K562 (cell line): ENCODE results near the gene IL18RAP. TPM values are rescaled to one million over a fixed set of nuclear protein-coding genes. Genes with fewer than 3 reads are reported as not detected.

Experiments used
- ATAC-seq: fragments of 200-7000 bp; cut with Tn5 transposase; 3 replicates; pipeline ENCODE4 v1.9.1; 2020; ENCODE audit warnings: moderate library complexity
- BruUV-seq: library from RNA; stranded (reverse); fragments of 400-500 nt; replicated peaks from 2 replicates; lab custom pipeline; 2021; lab: Mats Ljungman, UMichigan
- CTCF ChIA-PET: fragments of 300-600 bp; formaldehyde crosslinking; extraction: SDS; loops from one replicate; lab custom pipeline; 2021; ENCODE audit warnings: low intra/inter-chr PET ratio; lab: Yijun Ruan, JAX
- POLR2A ChIA-PET: fragments of 300-600, 350-650 bp; sonication (Branson Sonifier 250); formaldehyde crosslinking; extraction: SDS; loops from one replicate; lab custom pipeline; 2021; ENCODE audit warnings: antibody characterized with exemption, inconsistent platforms; lab: Yijun Ruan, JAX
- DNase-seq, 4 experiments: peaks; one replicate each; pipeline versions ENCODE4 v3.0.0 to v3.0.0-alpha.2; 2011 to 2018; ENCODE audit warnings: low spot score in 3 of 4, mixed read lengths in 3 of 4; ENCODE audit errors: extremely low read depth in 1 of 4
- FAIRE-seq: peaks from 2 replicates; lab custom pipeline; 2011; peaks lifted over from hg19 to GRCh38; lab: Jason Lieb, UNC
- H2AFZ ChIP-seq: 2 replicates; pipeline ENCODE4 v1.6.0; 2011; ENCODE audit warnings: low read depth, low read length, control low read depth, inconsistent platforms
- H3K27ac ChIP-seq: fragments of 200-600 bp; 3 replicates; pipeline ENCODE4 v1.8.0; 2011; ENCODE audit warnings: low read depth, mild to moderate bottlenecking, control low read depth, inconsistent platforms, low read length, moderate library complexity, mixed read lengths; ENCODE audit errors: extremely low read depth
- H3K27me3 ChIP-seq, 2 experiments: fragments of 300-600 bp in 1 of 2; 2 replicates in 1 of 2; 3 replicates in 1 of 2; pipeline versions ENCODE4 v1.6.0 to v1.8.0; 2011; ENCODE audit warnings: inconsistent platforms in 2 of 2, low read length in 2 of 2, mild to moderate bottlenecking in 1 of 2, mixed read lengths in 1 of 2, moderate library complexity in 1 of 2; ENCODE audit not compliant: control insufficient read depth in 2 of 2, insufficient read depth in 2 of 2
- H3K36me3 ChIP-seq: fragments of 300-600 bp; 3 replicates; pipeline ENCODE4 v1.8.0; 2011; ENCODE audit warnings: mild to moderate bottlenecking, low read length, inconsistent platforms; ENCODE audit not compliant: control insufficient read depth, insufficient read depth
- H3K4me1 ChIP-seq, 2 experiments: fragments of 200-600 bp in 1 of 2; replicated peaks in 1 of 2; 2 replicates in 1 of 2; 3 replicates in 1 of 2; pipeline versions ENCODE4 v1.5.1 to v1.8.0; 2011; ENCODE audit warnings: inconsistent platforms in 2 of 2, low read length in 2 of 2, mild to moderate bottlenecking in 1 of 2, mixed read lengths in 1 of 2, moderate library complexity in 1 of 2; ENCODE audit not compliant: control insufficient read depth in 2 of 2, insufficient read depth in 2 of 2
- H3K4me2 ChIP-seq: 2 replicates; pipeline ENCODE4 v1.6.1; 2011; ENCODE audit warnings: low read length, control low read depth, inconsistent platforms, mixed read lengths; ENCODE audit not compliant: insufficient read depth
- H3K4me3 ChIP-seq: fragments of 200-600 bp; sonication (generic), shearing (Covaris generic); 2 replicates; pipeline ENCODE4 v1.5.1; 2016; ENCODE audit warnings: control low read depth, inconsistent platforms
- H3K79me2 ChIP-seq: fragments of 200-600 bp; 3 replicates; pipeline ENCODE4 v1.8.0; 2011; ENCODE audit warnings: low read length, inconsistent platforms; ENCODE audit not compliant: control insufficient read depth, insufficient read depth
- H3K9ac ChIP-seq, 2 experiments: 2 replicates each; pipeline versions ENCODE4 v1.6.0 to v1.6.1; 2011; ENCODE audit warnings: low read depth in 2 of 2, low read length in 2 of 2, control low read depth in 1 of 2, inconsistent platforms in 1 of 2, mild to moderate bottlenecking in 1 of 2, mixed read lengths in 1 of 2; ENCODE audit not compliant: insufficient read depth in 1 of 2
- H3K9me1 ChIP-seq: one replicate; pipeline ENCODE4 v1.6.0; 2011; ENCODE audit warnings: inconsistent platforms, mild to moderate bottlenecking, low read length, moderate library complexity; ENCODE audit not compliant: control insufficient read depth, insufficient read depth
- H3K9me3 ChIP-seq: replicated peaks from 2 replicates; pipeline ENCODE4 v1.5.1; 2011; ENCODE audit warnings: low read depth, low read length, inconsistent platforms; ENCODE audit not compliant: control insufficient read depth, insufficient read depth
- H4K20me1 ChIP-seq: replicated peaks from 2 replicates; pipeline ENCODE4 v1.6.1; 2011; ENCODE audit warnings: low read length, inconsistent platforms, mixed read lengths; ENCODE audit not compliant: control insufficient read depth, insufficient read depth
- BACH1 ChIP-seq: fragments of 200-800 bp; sonication (Bioruptor generic); IDR thresholded peaks from 2 replicates; pipeline ENCODE4 v1.6.1; 2016; ENCODE audit warnings: missing genetic modification characterization, missing compliant biosample characterization
- CTBP1 ChIP-seq: fragments of 450-650 bp; IDR thresholded peaks from 2 replicates; pipeline ENCODE4 v1.6.1; 2016; ENCODE audit warnings: borderline replicate concordance
- DEAF1 ChIP-seq: fragments of 450-650 bp; formaldehyde crosslinking; IDR thresholded peaks from 2 replicates; pipeline ENCODE4 v1.4.0; 2020; ENCODE audit warnings: mild to moderate bottlenecking, moderate library complexity
- HCFC1 ChIP-seq: IDR thresholded peaks from 2 replicates; pipeline ENCODE4 v1.6.1; 2012; ENCODE audit warnings: low read depth, low read length, improper control_type of control experiment
- PTRF ChIP-seq: fragments of 450-650 bp; IDR thresholded peaks from 2 replicates; pipeline ENCODE4 v1.6.1; 2016; ENCODE audit warnings: mild to moderate bottlenecking, missing genetic modification characterization, missing compliant biosample characterization
- TAF1 ChIP-seq: IDR thresholded peaks from 2 replicates; pipeline ENCODE4 v1.6.1; 2011; ENCODE audit warnings: mild to moderate bottlenecking, low read length, moderate library complexity; ENCODE audit not compliant: insufficient read depth, control insufficient read depth, severe bottlenecking; ENCODE audit errors: extremely low read depth
- ZBTB8A ChIP-seq: fragments of 450-650 bp; IDR thresholded peaks from 2 replicates; pipeline ENCODE4 v1.6.1; 2018; ENCODE audit warnings: mild to moderate bottlenecking, moderate library complexity; ENCODE audit not compliant: partially characterized antibody
- ZNF174 ChIP-seq: fragments of 250-450 bp; sonication (Bioruptor Pico); IDR thresholded peaks from 2 replicates; pipeline ENCODE4 v1.4.0; 2020; ENCODE audit warnings: mild to moderate bottlenecking
- ZNF395 ChIP-seq: fragments of 200-800 bp; sonication (Bioruptor generic); IDR thresholded peaks from 2 replicates; pipeline ENCODE4 v1.6.1; 2017; ENCODE audit warnings: missing genetic modification characterization, missing compliant biosample characterization
- ZNF589 ChIP-seq: fragments of 200-800 bp; sonication (Bioruptor generic); IDR thresholded peaks from 2 replicates; pipeline ENCODE4 v1.6.1; 2016; ENCODE audit warnings: low read depth, missing genetic modification characterization, missing compliant biosample characterization
- WGBS: fragments of 100-300 bp; shearing (Covaris generic); methylation state at CpG from one replicate; pipeline ENCODE4 v1.1.6; 2016; ENCODE audit warnings: low coverage, mixed read lengths; ENCODE audit not compliant: insufficient coverage; ENCODE audit errors: missing lambda C conversion rate; 5-methylcytosine and 5-hydroxymethylcytosine counted together
- in situ Hi-C: fragments of 300-500 bp; cut with MboI; formaldehyde crosslinking; loops from 4 replicates; pipeline ENCODE4 v1.15.0; 2018; ENCODE audit warnings: inconsistent platforms, mixed read lengths
- intact Hi-C: fragments of 100-400 bp; cut with micrococcal nuclease; formaldehyde crosslinking; loops from 2 replicates; pipeline ENCODE4 v1.14.2; 2022
- polyA plus RNA-seq, 8 experiments: library from polyadenylated mRNA; depleted of rRNA in 4 of 8; stranded (reverse) in 5 of 8; unstranded in 3 of 8; fragments of >200 nt; fragmentation: Nextera tagmentation in 2 of 8; fragmentation: Illumina TruSeq in 1 of 8; extraction: Ambion mirVana in 2 of 8; extraction: Trizol in 1 of 8; gene quantifications; 2 replicates each; pipeline versions ENCODE4 v1.2.1 to v1.2.3, GENCODE V29; 2011 to 2014; ENCODE audit warnings: inconsistent platforms in 1 of 8, missing spikeins in 1 of 8
- total RNA-seq, 7 experiments: library from RNA; depleted of rRNA in 6 of 7; stranded (reverse); fragments of >200 nt in 6 of 7; fragmentation: Illumina TruSeq in 2 of 7; extraction: Trizol in 2 of 7; gene quantifications; 2 replicates each; pipeline versions ENCODE4 v1.2.1 to v1.2.3, GENCODE V29; 2011 to 2021; ENCODE audit warnings: low replicate concordance in 1 of 7
- TF ChIP-seq, protein P1 (sequence below): sonication (generic); formaldehyde crosslinking; IDR thresholded peaks from 2 replicates; pipeline ENCODE4 v1.8.0; 2022; ENCODE audit warnings: mild to moderate bottlenecking, missing genetic modification reagents
- TF ChIP-seq, protein P2 (sequence below): sonication (generic); formaldehyde crosslinking; IDR thresholded peaks from 2 replicates; pipeline ENCODE4 v1.8.0; 2022; ENCODE audit warnings: missing genetic modification reagents, mild to moderate bottlenecking, borderline replicate concordance

IL18RAP gene
- total and polyA plus RNA-seq, 9 of the 15 experiments (the other 6 are each of a cell fraction or from before 2014, with no cell fraction given): 1.1 to 20.5 (median 5.8) TPM

- ATAC-seq (no peak), FAIRE-seq (no peak), DNase-seq (no peak)
- Histone ChIP-seq H2AFZ (peak overlapping the region; percentile 67), H3K9me3 (no peaks in the 10 kb centered on the region; the same call in 1 of the 2 replicates), H3K4me2 (no peak overlapping the region), H4K20me1 (no peaks in the 10 kb centered on the region), H3K79me2 (no peaks in the 10 kb centered on the region), H3K9ac (peak overlapping the region in 1 of 2 experiments; percentile 18; a peak in 1 of 4 replicates), H3K9me1 (no peaks in the 10 kb centered on the region), H3K27me3 (no peaks in the 10 kb centered on the region), H3K27ac (peak overlapping the region; percentile 70), H3K4me1 (peaks cover 21 to 56% of the 10 kb centered on the region in 2 experiments), H3K36me3 (no peaks in the 10 kb centered on the region), H3K4me3 (no peak overlapping the region)
- intact Hi-C loops: no loop called here
- in situ Hi-C loops: no loop called here
- no TSS peak for BruUV-seq
- WGBS: 8% methylated on average over 1 of the region's 1 CpG
- CTCF ChIA-PET: no interaction called here
- POLR2A ChIA-PET: no interaction called here
- TF ChIP-seq ZNF395 (0 out of 2 replicates have a peak, but pooled peaks have one; percentile 26), TAF1 (no peak), PTRF (tag) (no peak), CTBP1 (no peak), DEAF1 (CRISPR knock-in tag) (0 out of 2 replicates have a peak, but pooled peaks have one; percentile 11), ZNF589 (CRISPR knock-in tag) (peak; percentile 67), ZBTB8A (no peak), BACH1 (tag) (peak; percentile 0; the same call in 1 of the 2 replicates), HCFC1 (no peak), ZNF174 (0 out of 2 replicates have a peak, but pooled peaks have one; percentile 48)
- TF ChIP-seq, protein P1, sequence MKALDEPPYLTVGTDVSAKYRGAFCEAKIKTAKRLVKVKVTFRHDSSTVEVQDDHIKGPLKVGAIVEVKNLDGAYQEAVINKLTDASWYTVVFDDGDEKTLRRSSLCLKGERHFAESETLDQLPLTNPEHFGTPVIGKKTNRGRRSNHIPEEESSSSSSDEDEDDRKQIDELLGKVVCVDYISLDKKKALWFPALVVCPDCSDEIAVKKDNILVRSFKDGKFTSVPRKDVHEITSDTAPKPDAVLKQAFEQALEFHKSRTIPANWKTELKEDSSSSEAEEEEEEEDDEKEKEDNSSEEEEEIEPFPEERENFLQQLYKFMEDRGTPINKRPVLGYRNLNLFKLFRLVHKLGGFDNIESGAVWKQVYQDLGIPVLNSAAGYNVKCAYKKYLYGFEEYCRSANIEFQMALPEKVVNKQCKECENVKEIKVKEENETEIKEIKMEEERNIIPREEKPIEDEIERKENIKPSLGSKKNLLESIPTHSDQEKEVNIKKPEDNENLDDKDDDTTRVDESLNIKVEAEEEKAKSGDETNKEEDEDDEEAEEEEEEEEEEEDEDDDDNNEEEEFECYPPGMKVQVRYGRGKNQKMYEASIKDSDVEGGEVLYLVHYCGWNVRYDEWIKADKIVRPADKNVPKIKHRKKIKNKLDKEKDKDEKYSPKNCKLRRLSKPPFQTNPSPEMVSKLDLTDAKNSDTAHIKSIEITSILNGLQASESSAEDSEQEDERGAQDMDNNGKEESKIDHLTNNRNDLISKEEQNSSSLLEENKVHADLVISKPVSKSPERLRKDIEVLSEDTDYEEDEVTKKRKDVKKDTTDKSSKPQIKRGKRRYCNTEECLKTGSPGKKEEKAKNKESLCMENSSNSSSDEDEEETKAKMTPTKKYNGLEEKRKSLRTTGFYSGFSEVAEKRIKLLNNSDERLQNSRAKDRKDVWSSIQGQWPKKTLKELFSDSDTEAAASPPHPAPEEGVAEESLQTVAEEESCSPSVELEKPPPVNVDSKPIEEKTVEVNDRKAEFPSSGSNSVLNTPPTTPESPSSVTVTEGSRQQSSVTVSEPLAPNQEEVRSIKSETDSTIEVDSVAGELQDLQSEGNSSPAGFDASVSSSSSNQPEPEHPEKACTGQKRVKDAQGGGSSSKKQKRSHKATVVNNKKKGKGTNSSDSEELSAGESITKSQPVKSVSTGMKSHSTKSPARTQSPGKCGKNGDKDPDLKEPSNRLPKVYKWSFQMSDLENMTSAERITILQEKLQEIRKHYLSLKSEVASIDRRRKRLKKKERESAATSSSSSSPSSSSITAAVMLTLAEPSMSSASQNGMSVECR (CRISPR knock-in tag): no peak
- TF ChIP-seq, protein P2, sequence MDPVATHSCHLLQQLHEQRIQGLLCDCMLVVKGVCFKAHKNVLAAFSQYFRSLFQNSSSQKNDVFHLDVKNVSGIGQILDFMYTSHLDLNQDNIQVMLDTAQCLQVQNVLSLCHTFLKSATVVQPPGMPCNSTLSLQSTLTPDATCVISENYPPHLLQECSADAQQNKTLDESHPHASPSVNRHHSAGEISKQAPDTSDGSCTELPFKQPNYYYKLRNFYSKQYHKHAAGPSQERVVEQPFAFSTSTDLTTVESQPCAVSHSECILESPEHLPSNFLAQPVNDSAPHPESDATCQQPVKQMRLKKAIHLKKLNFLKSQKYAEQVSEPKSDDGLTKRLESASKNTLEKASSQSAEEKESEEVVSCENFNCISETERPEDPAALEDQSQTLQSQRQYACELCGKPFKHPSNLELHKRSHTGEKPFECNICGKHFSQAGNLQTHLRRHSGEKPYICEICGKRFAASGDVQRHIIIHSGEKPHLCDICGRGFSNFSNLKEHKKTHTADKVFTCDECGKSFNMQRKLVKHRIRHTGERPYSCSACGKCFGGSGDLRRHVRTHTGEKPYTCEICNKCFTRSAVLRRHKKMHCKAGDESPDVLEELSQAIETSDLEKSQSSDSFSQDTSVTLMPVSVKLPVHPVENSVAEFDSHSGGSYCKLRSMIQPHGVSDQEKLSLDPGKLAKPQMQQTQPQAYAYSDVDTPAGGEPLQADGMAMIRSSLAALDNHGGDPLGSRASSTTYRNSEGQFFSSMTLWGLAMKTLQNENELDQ (CRISPR knock-in tag): no peak
Observed at GRCh38 chr2:102417946-102418345, 5.0 kb upstream of the IL18RAP start.
